ENCODE results near the gene ASPM.
A peak's percentile ranks its signal among the peaks of the same experiment; 100 is the strongest.

The ASPM gene

GRCh38 chr1:197146101-197147095 is at the start of gene ASPM:
Gene ASPM, minus strand, starts transcription at chr1:197146669. Its CDS starts 232 bp downstream, at chr1:197146437.
- DNase-seq = peak; percentile 97

- no peak for DNase-seq
Observed at GRCh38 chr1:197195100-197195499, 48.6 kb upstream of the ASPM start.

GRCh38 chr1:197184190-197184589 is 37.7 kb upstream of the ASPM start:
- no peak for DNase-seq

- DNase-seq = no peak
Observed at GRCh38 chr1:197183195-197183748, 36.8 kb upstream of the ASPM start.

GRCh38 chr1:197182716-197183115 is 36.2 kb upstream of the ASPM start:
- DNase-seq = no peak

- DNase-seq = no peak
Observed at GRCh38 chr1:197181982-197182381, 35.5 kb upstream of the ASPM start.

- no peak for DNase-seq
Observed at GRCh38 chr1:197180252-197180878, 33.9 kb upstream of the ASPM start.

- no peak for DNase-seq
Observed at GRCh38 chr1:197178998-197179397, 32.5 kb upstream of the ASPM start.

- DNase-seq = no peak
Observed at GRCh38 chr1:197174818-197175217, 28.3 kb upstream of the ASPM start.

GRCh38 chr1:197173571-197174507 is 27.4 kb upstream of the ASPM start:
- DNase-seq = no peak

GRCh38 chr1:197171531-197171930 is 25.1 kb upstream of the ASPM start:
- DNase-seq = no peak

- no peak for DNase-seq
Observed at GRCh38 chr1:197170538-197170937, 24.1 kb upstream of the ASPM start.

GRCh38 chr1:197159461-197159860 is 13.0 kb upstream of the ASPM start:
- DNase-seq = no peak

GRCh38 chr1:197156692-197157091 is 10.2 kb upstream of the ASPM start:
- DNase-seq = no peak

GRCh38 chr1:197152662-197153061 is 6.2 kb upstream of the ASPM start:
- no peak for DNase-seq

GRCh38 chr1:197151185-197151584 is 4.7 kb upstream of the ASPM start:
- DNase-seq = no peak

- no peak for DNase-seq
Observed at GRCh38 chr1:197150336-197151005, 4.0 kb upstream of the ASPM start.

- no peak for DNase-seq
Observed at GRCh38 chr1:197149340-197149739, 2.9 kb upstream of the ASPM start.

GRCh38 chr1:197145446-197146024 is 934 bp downstream of the ASPM start:
- no peak for DNase-seq

- no peak for DNase-seq
Observed at GRCh38 chr1:197144570-197145325, 1.7 kb downstream of the ASPM start.

- no peak for DNase-seq
Observed at GRCh38 chr1:197143276-197143675, 3.2 kb downstream of the ASPM start.
